Mesendoderm (in vitro differentiated cells): ENCODE results near the gene DNAJC6.

Experiments
- DNase-seq: peaks from one replicate; pipeline ENCODE4 v3.0.0; 2013
- H2AK5ac ChIP-seq: 2 replicates; pipeline ENCODE4 v1.6.1; 2013; ENCODE audit warnings: low read length, inconsistent platforms
- H2BK120ac ChIP-seq: 2 replicates; pipeline ENCODE4 v1.6.1; 2013; ENCODE audit warnings: low read depth, mild to moderate bottlenecking, low read length, moderate library complexity, mixed read lengths
- H2BK15ac ChIP-seq: replicated peaks from 2 replicates; pipeline ENCODE4 v1.6.1; 2013; ENCODE audit warnings: low read depth, mild to moderate bottlenecking, moderate library complexity
- H2BK5ac ChIP-seq: 2 replicates; pipeline ENCODE4 v1.6.1; 2013; ENCODE audit warnings: low read length, inconsistent platforms
- H3K18ac ChIP-seq: 2 replicates; pipeline ENCODE4 v1.6.1; 2013; ENCODE audit warnings: mild to moderate bottlenecking, low read length, mixed read lengths
- H3K23ac ChIP-seq: one replicate; pipeline ENCODE4 v1.6.1; 2013; ENCODE audit warnings: low read length
- H3K27ac ChIP-seq: 2 replicates; pipeline ENCODE4 v1.5.1; 2013; ENCODE audit warnings: low read depth, mild to moderate bottlenecking, inconsistent platforms, low read length, moderate library complexity
- H3K27me3 ChIP-seq: 2 replicates; pipeline ENCODE4 v1.6.1; 2013; ENCODE audit warnings: low read length, control low read depth, mild to moderate bottlenecking, inconsistent platforms; ENCODE audit not compliant: insufficient read depth, poor library complexity
- H3K36me3 ChIP-seq: 2 replicates; pipeline ENCODE4 v1.6.1; 2013; ENCODE audit warnings: low read length, inconsistent platforms; ENCODE audit not compliant: control insufficient read depth, insufficient read depth
- H3K4ac ChIP-seq: one replicate; pipeline ENCODE4 v1.6.1; 2013; ENCODE audit warnings: low read depth, mild to moderate bottlenecking, low read length, moderate library complexity
- H3K4me1 ChIP-seq: 2 replicates; pipeline ENCODE4 v1.6.1; 2013; ENCODE audit warnings: low read depth, low read length, inconsistent platforms; ENCODE audit not compliant: control insufficient read depth
- H3K4me2 ChIP-seq: 2 replicates; pipeline ENCODE4 v1.6.1; 2013; ENCODE audit warnings: low read length
- H3K4me3 ChIP-seq: 2 replicates; pipeline ENCODE4 v1.5.1; 2013; ENCODE audit warnings: mild to moderate bottlenecking, low read length
- H3K56ac ChIP-seq: one replicate; pipeline ENCODE4 v1.6.1; 2013; ENCODE audit warnings: low read length
- H3K79me1 ChIP-seq: 2 replicates; pipeline ENCODE4 v1.6.1; 2013; ENCODE audit warnings: low read length, inconsistent platforms
- H3K79me2 ChIP-seq: 2 replicates; pipeline ENCODE4 v1.6.1; 2013; ENCODE audit warnings: mild to moderate bottlenecking, low read length; ENCODE audit not compliant: control insufficient read depth, insufficient read depth
- H3K9ac ChIP-seq: 2 replicates; pipeline ENCODE4 v1.6.1; 2013; ENCODE audit warnings: low read length, inconsistent platforms
- H4K5ac ChIP-seq: one replicate; pipeline ENCODE4 v1.6.1; 2013; ENCODE audit warnings: low read length
- H4K8ac ChIP-seq: one replicate; pipeline ENCODE4 v1.6.1; 2013; ENCODE audit warnings: low read depth, mild to moderate bottlenecking, control low read depth, low read length, moderate library complexity
- WGBS: extraction: QIAGEN DNeasy Blood & Tissue Kit; methylation state at CpG from one replicate; pipeline ENCODE4 v1.1.7; 2013; ENCODE audit warnings: low lambda C conversion rate, missing lambda C conversion rate; ENCODE audit not compliant: insufficient coverage; ENCODE audit errors: extremely low coverage; 5-methylcytosine and 5-hydroxymethylcytosine counted together

Gene DNAJC6

DNA sequence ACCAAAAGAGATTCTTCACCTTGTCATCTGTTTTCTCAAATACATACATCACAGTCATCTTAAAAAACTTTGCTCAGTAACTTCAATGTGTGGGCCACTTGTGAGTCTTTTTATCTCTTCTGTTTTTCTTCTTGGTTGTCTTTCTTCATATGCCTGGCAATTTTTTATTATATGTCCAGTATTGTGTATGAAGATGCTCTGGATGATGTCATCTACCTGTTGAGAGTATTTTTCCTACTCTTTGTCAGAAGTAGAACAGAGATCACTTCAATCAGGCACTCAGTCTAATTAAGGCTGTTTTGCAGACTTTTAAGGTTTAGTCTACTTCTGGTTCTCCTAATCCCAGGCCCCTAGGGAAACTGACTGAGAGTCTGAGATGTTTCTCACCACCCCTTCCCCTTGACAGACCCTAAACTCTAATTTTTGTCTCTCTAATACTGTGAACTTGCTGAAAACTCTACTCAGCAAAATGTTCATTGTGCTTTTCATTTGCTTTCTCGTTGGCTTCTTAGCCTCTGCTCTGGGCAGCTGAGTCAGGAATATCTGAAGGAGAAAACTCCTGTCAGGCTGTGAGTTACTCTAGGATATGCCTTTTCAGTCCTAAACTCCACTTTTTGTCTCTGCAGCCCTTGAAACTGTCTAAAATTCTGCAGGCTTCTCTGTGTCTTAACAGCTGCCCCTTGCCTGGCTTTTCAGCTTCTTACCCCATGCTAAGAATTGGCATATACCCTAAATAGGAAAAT, 33.0 kb upstream of the DNAJC6 start:
- no peak overlapping the region for H2BK120ac ChIP-seq
- H3K27me3 ChIP-seq, result no peaks in the 10 kb centered on the region
- no peaks in the 10 kb centered on the region for H3K79me2 ChIP-seq
- H3K36me3 ChIP-seq, result no peaks in the 10 kb centered on the region
- H2AK5ac ChIP-seq, result no peak overlapping the region
- H3K23ac ChIP-seq, result no peak overlapping the region
- H3K79me1 ChIP-seq, result no peaks in the 10 kb centered on the region
- H4K5ac ChIP-seq, result no peak overlapping the region
- peak overlapping the region; percentile 80 for H3K18ac ChIP-seq
- H3K4me1 ChIP-seq, result peaks cover 7% of the 10 kb centered on the region
- no CpG with 5 or more reads among the region's 1 CpG for WGBS
- peak overlapping the region; percentile 16 for H3K4ac ChIP-seq
- no peak overlapping the region for H3K4me2 ChIP-seq
- no peak overlapping the region for H2BK5ac ChIP-seq
- no peak for DNase-seq
- no peak overlapping the region for H3K4me3 ChIP-seq
- H4K8ac ChIP-seq, result no peak overlapping the region
- no peak overlapping the region for H3K9ac ChIP-seq
- no peak overlapping the region for H2BK15ac ChIP-seq
- no peak overlapping the region for H3K27ac ChIP-seq
- no peak overlapping the region for H3K56ac ChIP-seq

DNA sequence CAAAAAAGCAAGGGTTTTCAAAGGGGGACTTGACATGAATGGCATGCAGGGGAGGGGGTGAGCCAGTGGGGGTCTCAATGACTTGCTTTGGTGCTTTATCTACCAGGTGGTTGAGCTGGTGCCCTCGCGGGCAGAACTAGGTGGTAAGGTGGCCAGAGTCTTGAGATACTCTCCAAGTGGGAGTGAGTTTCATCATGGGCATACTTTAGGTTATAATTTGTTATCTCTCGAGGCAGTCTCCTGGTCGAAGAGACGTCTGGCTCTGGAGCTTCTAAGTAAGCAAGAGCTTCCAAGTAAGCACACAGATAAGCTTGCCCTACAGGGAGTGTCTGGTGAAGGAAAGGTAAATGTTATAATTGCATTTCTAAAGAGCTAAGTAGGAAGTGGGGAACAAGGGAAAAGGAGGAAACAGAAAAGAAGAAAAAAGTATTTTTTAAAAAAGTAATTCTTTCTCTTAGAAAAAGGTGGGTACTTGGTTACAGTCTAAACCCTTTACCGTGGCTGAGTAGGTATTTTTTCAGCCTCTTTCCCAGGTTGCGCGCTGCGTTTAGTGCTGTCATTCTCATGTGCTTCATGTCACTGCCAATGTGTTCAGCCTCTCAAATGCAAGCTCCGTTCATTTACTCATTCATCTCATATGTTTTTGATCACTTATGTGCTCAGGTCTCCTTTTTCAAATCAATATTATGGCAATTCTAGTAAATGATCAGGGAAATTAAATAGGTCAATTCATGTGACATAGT, 31.6 kb upstream of the DNAJC6 start:
- Histone ChIP-seq H2BK120ac (no peak overlapping the region), H3K27me3 (no peaks in the 10 kb centered on the region), H3K4me1 (peaks cover 7% of the 10 kb centered on the region), H3K4ac (no peak overlapping the region), H3K4me2 (no peak overlapping the region), H4K8ac (no peak overlapping the region), H3K18ac (peak overlapping the region; percentile 80), H3K36me3 (no peaks in the 10 kb centered on the region), H4K5ac (no peak overlapping the region), H3K56ac (peak overlapping the region; percentile 49), H3K9ac (no peak overlapping the region), H3K79me2 (no peaks in the 10 kb centered on the region), H2BK15ac (no peak overlapping the region), H2AK5ac (no peak overlapping the region), H3K79me1 (no peaks in the 10 kb centered on the region), H2BK5ac (no peak overlapping the region), H3K23ac (no peak overlapping the region), H3K4me3 (no peak overlapping the region), H3K27ac (peak overlapping the region; percentile 10)
- no CpG with 5 or more reads among the region's 10 CpGs for WGBS
- DNase-seq, result peak; percentile 66

DNA sequence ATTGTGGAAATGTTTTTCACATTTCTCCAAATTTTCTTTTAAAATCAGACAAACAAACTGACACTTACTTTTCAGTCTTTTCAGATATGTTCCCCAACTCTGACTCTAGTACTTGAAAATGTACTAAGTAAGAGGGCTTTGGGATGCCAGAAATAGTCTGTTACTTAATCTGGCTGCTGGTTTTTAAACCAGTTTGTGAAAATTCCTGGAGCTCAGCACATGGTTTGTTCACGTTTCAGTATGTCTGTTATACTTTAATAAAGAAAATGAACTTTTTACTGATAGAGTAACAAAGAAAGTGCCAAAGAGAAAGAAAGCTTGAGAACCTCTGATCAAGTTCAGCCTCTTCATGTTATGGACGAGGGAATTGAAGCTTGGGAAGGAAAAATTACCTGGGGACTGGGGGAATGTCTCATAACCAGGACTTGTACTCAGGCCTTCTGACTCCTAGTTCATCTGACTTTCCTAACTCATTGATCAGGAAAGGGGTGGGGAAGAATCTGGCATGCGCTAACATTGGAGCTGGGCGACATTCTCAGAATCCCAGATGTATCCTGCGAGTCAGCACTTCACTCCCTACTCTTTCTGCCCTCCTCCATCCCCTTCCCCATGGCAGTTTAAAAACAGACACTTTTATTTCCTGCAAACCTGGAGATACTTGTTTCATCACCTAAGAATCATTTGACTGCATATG, 30.8 kb upstream of the DNAJC6 start:
- H2BK120ac ChIP-seq, result no peak overlapping the region
- peaks cover 7% of the 10 kb centered on the region for H3K4me1 ChIP-seq
- H3K4me3 ChIP-seq, result no peak overlapping the region
- no peak overlapping the region for H3K23ac ChIP-seq
- DNase-seq, result peak; percentile 71
- H4K5ac ChIP-seq, result no peak overlapping the region
- H4K8ac ChIP-seq, result no peak overlapping the region
- H3K4me2 ChIP-seq, result peak overlapping the region; percentile 27
- no peak overlapping the region for H3K4ac ChIP-seq
- no peak overlapping the region for H3K9ac ChIP-seq
- peak overlapping the region; percentile 20 for H3K56ac ChIP-seq
- H3K79me1 ChIP-seq, result no peaks in the 10 kb centered on the region
- H2AK5ac ChIP-seq, result no peak overlapping the region
- H3K18ac ChIP-seq, result peak overlapping the region; percentile 9
- no peaks in the 10 kb centered on the region for H3K79me2 ChIP-seq
- H3K36me3 ChIP-seq, result no peaks in the 10 kb centered on the region
- no peak overlapping the region for H2BK5ac ChIP-seq
- WGBS, result no CpG with 5 or more reads among the region's 5 CpGs
- H3K27ac ChIP-seq, result no peak overlapping the region
- H2BK15ac ChIP-seq, result no peak overlapping the region
- no peaks in the 10 kb centered on the region for H3K27me3 ChIP-seq

DNA sequence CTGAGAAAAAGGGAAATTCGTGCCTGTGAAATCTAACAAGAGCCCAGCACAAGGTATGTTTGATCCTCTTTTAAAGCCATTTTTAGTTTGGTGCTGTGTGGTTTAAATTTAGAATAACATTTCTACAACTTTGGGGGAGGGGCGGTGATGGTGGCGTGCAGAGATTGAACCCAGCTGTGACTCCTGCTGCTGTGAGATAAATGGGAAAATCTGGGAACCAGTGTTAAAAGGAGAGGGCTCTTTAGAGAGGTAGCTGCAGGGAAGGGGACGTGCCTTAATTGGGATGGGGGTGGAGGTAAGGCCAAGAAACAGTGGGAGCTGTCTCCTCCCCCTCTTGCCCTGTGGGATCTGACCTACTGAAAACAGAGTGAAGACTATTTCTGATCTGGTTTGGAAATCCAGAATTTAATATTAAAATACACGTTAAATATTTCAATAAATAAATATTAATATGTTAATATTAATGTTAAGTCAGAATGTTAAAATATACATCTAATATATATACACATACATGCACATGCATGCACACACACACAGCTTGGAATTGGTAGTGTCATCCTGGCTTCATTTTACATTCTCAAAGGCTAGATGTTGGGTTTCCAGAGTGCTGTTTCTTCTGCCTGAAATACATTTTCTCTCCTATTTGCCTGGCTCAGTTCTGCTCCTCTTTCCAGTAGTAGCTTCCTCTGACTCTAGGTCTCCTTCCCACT, 30.1 kb upstream of the DNAJC6 start:
- no peak overlapping the region for H2AK5ac ChIP-seq

DNA sequence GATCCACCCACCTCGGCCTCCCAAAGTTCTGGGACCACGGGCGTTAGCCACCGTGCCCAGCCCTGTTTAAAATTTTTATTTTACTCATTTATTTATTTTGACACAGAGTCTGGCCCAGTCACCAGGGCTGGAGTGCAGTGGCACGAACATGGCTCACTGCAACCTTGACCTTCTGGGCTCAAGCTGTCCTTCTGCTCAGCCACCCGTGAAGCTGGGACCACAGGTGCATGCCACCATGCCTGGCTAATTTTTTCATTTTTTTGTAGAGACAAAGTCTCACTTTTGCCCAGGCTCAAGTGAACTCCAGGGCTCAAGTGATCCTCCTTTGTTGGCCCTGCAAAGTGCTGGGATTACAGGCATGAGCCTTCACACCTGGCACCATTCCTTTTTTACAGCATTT, 27.5 kb upstream of the DNAJC6 start:
- Histone ChIP-seq H3K79me2 (no peaks in the 10 kb centered on the region), H3K4me1 (peaks cover 2% of the 10 kb centered on the region), H3K79me1 (no peaks in the 10 kb centered on the region), H3K18ac (no peak overlapping the region), H3K9ac (no peak overlapping the region), H4K8ac (no peak overlapping the region), H2BK5ac (no peak overlapping the region), H3K56ac (no peak overlapping the region), H3K4me3 (no peak overlapping the region), H3K27ac (no peak overlapping the region), H2BK15ac (no peak overlapping the region), H2BK120ac (no peak overlapping the region), H3K23ac (no peak overlapping the region), H3K36me3 (no peaks in the 10 kb centered on the region), H3K4me2 (no peak overlapping the region), H3K4ac (no peak overlapping the region), H3K27me3 (no peaks in the 10 kb centered on the region), H4K5ac (no peak overlapping the region), H2AK5ac (no peak overlapping the region)
- no peak for DNase-seq
- WGBS, result no CpG with 5 or more reads among the region's 6 CpGs

More for the DNA sequence above, 30.1 kb upstream of the DNAJC6 start:
- peak overlapping the region; percentile 27 for H3K4me2 ChIP-seq
- H3K27ac ChIP-seq, result no peak overlapping the region
- peak overlapping the region; percentile 20 for H3K56ac ChIP-seq
- DNase-seq, result peak; percentile 67
- peaks cover 7% of the 10 kb centered on the region for H3K4me1 ChIP-seq
- no peaks in the 10 kb centered on the region for H3K27me3 ChIP-seq
- WGBS, result no CpG with 5 or more reads among the region's 5 CpGs
- H3K23ac ChIP-seq, result no peak overlapping the region
- no peak overlapping the region for H2BK15ac ChIP-seq
- no peak overlapping the region for H3K4ac ChIP-seq
- H2BK5ac ChIP-seq, result no peak overlapping the region
- H3K18ac ChIP-seq, result peak overlapping the region; percentile 9
- H2BK120ac ChIP-seq, result no peak overlapping the region
- H3K36me3 ChIP-seq, result no peaks in the 10 kb centered on the region
- H4K5ac ChIP-seq, result no peak overlapping the region
- no peak overlapping the region for H4K8ac ChIP-seq
- no peaks in the 10 kb centered on the region for H3K79me2 ChIP-seq
- no peak overlapping the region for H3K4me3 ChIP-seq
- no peak overlapping the region for H3K9ac ChIP-seq
- H3K79me1 ChIP-seq, result no peaks in the 10 kb centered on the region
